GM12864 (cell line): ENCODE data around the gene IGFLR1.

Source experiments
- DNase-seq: peaks from one replicate; pipeline ENCODE4 v3.0.0-alpha.2; 2011; ENCODE audit warnings: low read depth
- H3K4me3 ChIP-seq: 2 replicates; pipeline ENCODE4 v1.5.1; 2011; ENCODE audit warnings: mild to moderate bottlenecking, low read depth, low read length, control low read depth
- TF ChIP-seq, protein P1 (sequence below): IDR thresholded peaks from 2 replicates; pipeline ENCODE4 v1.5.1; 2011; ENCODE audit warnings: low read depth, mild to moderate bottlenecking, moderate library complexity, low read length, control low read depth, inconsistent platforms; ENCODE audit errors: missing control alignments

IGFLR1 gene

DNA sequence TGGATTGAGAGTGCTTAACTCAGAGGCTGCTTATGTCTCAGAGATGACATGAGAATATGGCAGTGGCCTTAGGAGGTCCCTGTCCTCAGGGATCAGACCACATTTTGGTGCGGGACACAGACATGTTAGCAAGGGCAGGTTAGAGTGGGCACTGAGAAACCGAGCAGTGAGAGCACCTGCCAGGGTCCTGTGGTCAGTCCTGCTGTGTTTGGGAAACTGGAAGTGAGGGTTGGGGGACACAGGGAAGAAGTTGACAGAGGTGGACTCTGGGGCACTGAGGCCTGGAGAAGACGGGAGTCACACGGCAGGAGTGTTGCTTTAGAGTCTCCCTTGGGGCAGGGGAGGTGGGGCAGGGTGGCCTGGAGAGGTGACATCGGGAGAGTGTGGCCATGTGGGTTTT is 7.4 kb downstream of the IGFLR1 start:
- TF ChIP-seq, protein P1, sequence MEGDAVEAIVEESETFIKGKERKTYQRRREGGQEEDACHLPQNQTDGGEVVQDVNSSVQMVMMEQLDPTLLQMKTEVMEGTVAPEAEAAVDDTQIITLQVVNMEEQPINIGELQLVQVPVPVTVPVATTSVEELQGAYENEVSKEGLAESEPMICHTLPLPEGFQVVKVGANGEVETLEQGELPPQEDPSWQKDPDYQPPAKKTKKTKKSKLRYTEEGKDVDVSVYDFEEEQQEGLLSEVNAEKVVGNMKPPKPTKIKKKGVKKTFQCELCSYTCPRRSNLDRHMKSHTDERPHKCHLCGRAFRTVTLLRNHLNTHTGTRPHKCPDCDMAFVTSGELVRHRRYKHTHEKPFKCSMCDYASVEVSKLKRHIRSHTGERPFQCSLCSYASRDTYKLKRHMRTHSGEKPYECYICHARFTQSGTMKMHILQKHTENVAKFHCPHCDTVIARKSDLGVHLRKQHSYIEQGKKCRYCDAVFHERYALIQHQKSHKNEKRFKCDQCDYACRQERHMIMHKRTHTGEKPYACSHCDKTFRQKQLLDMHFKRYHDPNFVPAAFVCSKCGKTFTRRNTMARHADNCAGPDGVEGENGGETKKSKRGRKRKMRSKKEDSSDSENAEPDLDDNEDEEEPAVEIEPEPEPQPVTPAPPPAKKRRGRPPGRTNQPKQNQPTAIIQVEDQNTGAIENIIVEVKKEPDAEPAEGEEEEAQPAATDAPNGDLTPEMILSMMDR = no peak
- DNase-seq = no peak
- H3K4me3 ChIP-seq = no peak overlapping the region

DNA sequence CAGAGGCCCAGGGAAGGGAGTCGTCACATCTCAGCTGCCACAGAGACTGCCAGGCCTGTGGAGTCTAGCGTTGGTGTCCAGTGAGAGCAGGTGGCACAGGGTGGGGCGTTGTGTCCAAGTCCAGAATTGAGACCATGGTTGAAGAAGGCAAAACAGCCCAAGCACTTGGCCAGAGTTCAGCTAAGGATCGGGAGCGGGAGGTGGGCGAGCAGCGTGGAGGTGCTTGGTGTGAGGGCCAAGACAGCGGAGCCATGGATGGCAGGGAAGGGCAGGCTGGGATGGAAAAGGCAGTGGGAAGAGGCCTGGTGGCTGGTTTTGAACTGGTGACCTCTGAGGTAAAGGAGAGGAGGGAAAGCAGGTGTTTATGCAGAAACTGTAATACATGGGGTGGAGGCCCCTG is 8.0 kb downstream of the IGFLR1 start:
- H3K4me3 ChIP-seq = no peak overlapping the region
- DNase-seq = no peak
- TF ChIP-seq, protein P1 = no peak

DNA sequence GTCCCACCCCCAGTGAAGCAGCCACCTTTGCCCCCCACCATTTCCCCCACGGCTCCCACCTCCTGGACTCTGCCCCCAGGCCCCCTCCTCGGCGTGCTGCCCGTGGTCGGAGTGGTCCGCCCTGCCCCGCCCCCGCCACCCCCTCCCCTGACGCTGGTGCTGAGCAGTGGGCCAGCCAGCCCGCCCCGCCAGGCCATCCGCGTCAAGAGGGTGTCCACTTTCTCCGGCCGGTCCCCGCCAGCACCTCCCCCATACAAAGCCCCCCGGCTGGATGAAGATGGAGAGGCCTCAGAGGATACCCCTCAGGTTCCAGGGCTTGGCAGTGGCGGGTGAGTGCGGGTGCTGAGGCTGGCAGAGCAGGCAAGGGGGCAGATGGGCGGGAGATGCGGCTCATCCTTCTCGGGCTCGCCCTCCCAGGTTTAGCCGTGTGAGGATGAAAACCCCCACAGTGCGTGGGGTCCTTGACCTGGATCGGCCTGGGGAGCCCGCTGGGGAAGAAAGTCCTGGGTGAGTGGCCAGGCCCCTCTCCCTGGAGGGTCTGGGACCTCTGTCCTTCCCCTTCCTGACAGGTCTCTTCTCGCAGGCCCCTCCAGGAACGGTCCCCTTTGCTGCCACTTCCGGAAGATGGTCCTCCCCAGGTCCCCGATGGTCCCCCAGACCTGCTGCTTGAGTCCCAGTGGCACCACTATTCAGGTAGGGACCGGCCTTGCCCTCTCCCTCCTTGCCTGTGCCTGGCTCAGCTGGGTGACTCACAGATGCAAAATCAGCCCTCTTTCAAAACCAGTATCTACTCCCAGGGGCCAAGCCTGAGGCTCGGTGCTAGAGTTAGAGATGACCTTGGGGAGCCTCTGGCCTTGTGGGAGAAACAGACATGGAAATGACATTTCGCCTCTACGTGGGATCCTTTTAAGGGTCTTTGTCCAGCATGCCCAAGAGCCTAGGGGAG is 8.8 kb downstream of the IGFLR1 start:
- TF ChIP-seq, protein P1 = no peak
- no peak for DNase-seq
- no peak overlapping the region for H3K4me3 ChIP-seq

DNA sequence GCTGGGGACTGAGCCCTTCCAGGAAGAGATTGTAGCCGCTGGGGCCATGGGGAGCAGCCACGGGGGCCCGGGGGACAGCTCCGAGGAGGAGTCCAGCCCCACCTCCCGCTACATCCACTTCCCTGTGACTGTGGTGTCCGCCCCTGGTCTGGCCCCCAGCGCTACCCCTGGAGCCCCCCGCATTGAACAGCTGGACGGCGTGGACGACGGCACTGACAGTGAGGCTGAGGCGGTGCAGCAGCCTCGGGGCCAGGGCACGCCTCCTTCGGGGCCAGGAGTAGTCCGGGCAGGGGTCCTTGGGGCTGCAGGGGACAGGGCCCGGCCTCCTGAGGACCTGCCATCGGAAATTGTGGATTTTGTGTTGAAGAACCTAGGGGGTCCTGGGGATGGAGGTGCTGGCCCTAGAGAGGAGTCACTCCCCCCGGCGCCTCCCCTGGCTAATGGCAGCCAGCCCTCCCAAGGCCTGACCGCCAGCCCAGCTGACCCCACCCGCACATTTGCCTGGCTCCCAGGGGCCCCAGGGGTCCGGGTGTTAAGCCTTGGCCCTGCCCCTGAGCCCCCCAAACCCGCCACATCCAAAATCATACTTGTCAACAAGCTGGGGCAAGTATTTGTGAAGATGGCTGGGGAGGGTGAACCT is 9.6 kb downstream of the IGFLR1 start:
- DNase-seq = no peak
- H3K4me3 ChIP-seq = no peak overlapping the region
- TF ChIP-seq, protein P1 = no peak

DNA sequence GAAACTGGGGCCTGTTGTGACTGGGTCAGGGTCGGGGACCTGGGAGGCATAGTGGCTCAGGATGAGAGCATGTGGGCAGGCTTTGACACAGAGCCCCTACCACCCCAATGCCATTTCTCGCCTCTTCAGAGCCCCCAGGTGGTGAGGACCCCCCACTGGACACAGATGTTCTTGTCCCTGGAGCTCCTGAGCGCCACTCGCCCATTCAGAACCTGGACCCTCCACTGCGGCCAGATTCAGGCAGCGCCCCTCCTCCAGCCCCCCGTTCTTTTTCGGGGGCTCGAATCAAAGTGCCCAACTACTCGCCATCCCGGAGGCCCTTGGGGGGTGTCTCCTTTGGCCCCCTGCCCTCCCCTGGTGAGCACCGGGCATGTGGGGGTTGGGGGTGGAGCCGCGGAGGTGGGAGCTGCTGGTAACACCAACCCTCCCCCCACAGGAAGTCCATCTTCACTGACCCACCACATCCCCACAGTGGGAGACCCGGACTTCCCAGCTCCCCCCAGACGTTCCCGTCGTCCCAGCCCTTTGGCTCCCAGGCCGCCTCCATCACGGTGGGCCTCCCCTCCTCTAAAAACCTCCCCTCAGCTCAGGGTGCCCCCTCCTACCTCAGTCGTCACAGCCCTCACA is 10.4 kb downstream of the IGFLR1 start:
- no peak overlapping the region for H3K4me3 ChIP-seq
- TF ChIP-seq, protein P1 = no peak
- DNase-seq = no peak

DNA sequence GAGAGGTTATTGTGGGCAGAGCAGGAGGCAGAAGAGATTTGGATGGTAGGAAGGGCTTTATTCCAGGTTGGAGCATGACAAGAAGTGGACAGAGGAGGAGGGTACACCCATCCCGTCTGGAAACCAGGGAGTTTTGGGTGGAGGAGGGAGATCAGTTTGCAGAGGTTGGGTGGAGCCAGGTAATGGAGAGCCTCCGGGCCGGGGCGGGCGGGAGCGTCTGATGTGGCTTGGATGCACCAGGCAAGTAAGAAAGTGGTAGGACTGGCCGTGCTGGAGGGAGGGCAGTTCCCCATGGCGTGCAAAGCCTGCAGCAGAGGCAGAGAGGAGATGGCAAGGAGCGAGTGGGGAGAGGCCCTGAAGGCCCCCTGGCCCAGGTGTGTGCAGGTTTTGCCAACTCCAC is 10.9 kb downstream of the IGFLR1 start:
- TF ChIP-seq, protein P1 = no peak
- H3K4me3 ChIP-seq = no peak overlapping the region
- no peak for DNase-seq
